Effector memory CD8-positive, alpha-beta T cell (primary cell): Measurements from ENCODE around the gene OGA.

Source experiments
- ATAC-seq: fragments of 150-1000 bp; cut with Tn5 transposase; replicated peaks from 2 replicates; pipeline ENCODE4 v1.10.0; 2021; ENCODE audit warnings: mild to moderate bottlenecking, moderate library complexity
- DNase-seq, 3 experiments: peaks; one replicate each; pipeline ENCODE4 v3.0.0; 2021
- H3K27ac Mint-ChIP-seq, 2 donors: one replicate each; pipeline ENCODE4 v1.8.0; 2022; ENCODE audit warnings: mild to moderate bottlenecking in 2 of 2, mixed read lengths in 2 of 2, moderate library complexity in 2 of 2
- H3K27me3 Mint-ChIP-seq, 2 donors: one replicate each; pipeline ENCODE4 v1.8.0; 2022; ENCODE audit warnings: mixed read lengths in 2 of 2
- H3K36me3 Mint-ChIP-seq: one replicate; pipeline ENCODE4 v1.8.0; 2022; ENCODE audit warnings: mild to moderate bottlenecking, moderate library complexity, mixed read lengths; ENCODE audit not compliant: insufficient read depth
- H3K4me1 Mint-ChIP-seq, 2 donors: one replicate each; pipeline ENCODE4 v1.8.0; 2022; ENCODE audit warnings: low read depth in 2 of 2, mixed read lengths in 2 of 2
- H3K4me3 Mint-ChIP-seq, 2 donors: one replicate each; pipeline ENCODE4 v1.8.0; 2022; ENCODE audit warnings: mild to moderate bottlenecking in 2 of 2, mixed read lengths in 2 of 2, moderate library complexity in 2 of 2
- H3K9me3 Mint-ChIP-seq, 2 donors: one replicate each; pipeline ENCODE4 v1.8.0; 2022; ENCODE audit warnings: mixed read lengths in 2 of 2
- total RNA-seq, 9 experiments: gene quantifications; one replicate each; lab custom pipeline; 2026; lab: John Stamatoyannopoulos, UW

Gene OGA
- total RNA-seq = 229 to 667 (median 453) reads per million in 9 experiments

GRCh38 chr10:101818119-101818871, at the start of gene OGA:
Gene OGA, minus strand, starts transcription at chr10:101818444. Its CDS starts 422 bp downstream, at chr10:101818022.
- ATAC-seq = peak; percentile 90
- Mint-ChIP-seq H3K27me3 (no peaks in the 10 kb centered on the region), H3K4me1 (peaks cover 30 to 46% of the 10 kb centered on the region in 2 donors), H3K9me3 (no peaks in the 10 kb centered on the region), H3K4me3 (peak within 1 kb of the TSS; percentile 88 to 98), H3K36me3 (peaks cover 34% of the 10 kb centered on the region), H3K27ac (peak within 1 kb of the TSS; percentile 95 to 98)
- DNase-seq = peak; percentile 95 to 97 (median 96)

GRCh38 chr10:101867931-101868330, 49.7 kb upstream of the OGA start:
- Mint-ChIP-seq H3K36me3 (peaks cover 12% of the 10 kb centered on the region), H3K9me3 (no peaks in the 10 kb centered on the region), H3K27me3 (no peaks in the 10 kb centered on the region), H3K4me3 (no peak overlapping the region), H3K4me1 (peaks cover 0 to 16% of the 10 kb centered on the region in 2 donors), H3K27ac (no peak overlapping the region)
- DNase-seq = no peak
- ATAC-seq = no peak

GRCh38 chr10:101859530-101859929, 41.3 kb upstream of the OGA start:
- peaks cover 10% of the 10 kb centered on the region for H3K36me3 Mint-ChIP-seq
- peak overlapping the region; percentile 65 to 78 for H3K27ac Mint-ChIP-seq

GRCh38 chr10:101858723-101859500, 40.7 kb upstream of the OGA start:
- H3K36me3 Mint-ChIP-seq = peaks cover 10% of the 10 kb centered on the region
- H3K4me3 Mint-ChIP-seq = peak overlapping the region; percentile 7 to 52
- peaks cover 8 to 28% of the 10 kb centered on the region in 2 donors for H3K4me1 Mint-ChIP-seq
- peak overlapping the region; percentile 65 to 78 for H3K27ac Mint-ChIP-seq
- no peaks in the 10 kb centered on the region for H3K27me3 Mint-ChIP-seq
- peaks cover 3 to 12% of the 10 kb centered on the region in 2 donors for H3K9me3 Mint-ChIP-seq
- DNase-seq = no peak
- ATAC-seq = peak; percentile 70

More at GRCh38 chr10:101859530-101859929, 41.3 kb upstream of the OGA start:
- ATAC-seq (no peak), DNase-seq (no peak)
- Mint-ChIP-seq H3K9me3 (peaks cover 3 to 12% of the 10 kb centered on the region in 2 donors), H3K27me3 (no peaks in the 10 kb centered on the region), H3K4me3 (peak overlapping the region in 1 of 2 donors; percentile 52), H3K4me1 (peaks cover 8 to 34% of the 10 kb centered on the region in 2 donors)

GRCh38 chr10:101857802-101858476, 39.7 kb upstream of the OGA start:
- H3K27me3 Mint-ChIP-seq = no peaks in the 10 kb centered on the region
- ATAC-seq (no peak), DNase-seq (no peak)
- H3K4me3 Mint-ChIP-seq = no peak overlapping the region
- peaks cover 3 to 12% of the 10 kb centered on the region in 2 donors for H3K9me3 Mint-ChIP-seq
- H3K4me1 Mint-ChIP-seq = peaks cover 8 to 26% of the 10 kb centered on the region in 2 donors
- peak overlapping the region; percentile 65 to 78 for H3K27ac Mint-ChIP-seq
- peaks cover 10% of the 10 kb centered on the region for H3K36me3 Mint-ChIP-seq

- peaks cover 3 to 12% of the 10 kb centered on the region in 2 donors for H3K9me3 Mint-ChIP-seq
- peaks cover 5% of the 10 kb centered on the region for H3K36me3 Mint-ChIP-seq
- DNase-seq (no peak), ATAC-seq (no peak)
- H3K4me3 Mint-ChIP-seq = no peak overlapping the region
- H3K4me1 Mint-ChIP-seq = peaks cover 8 to 26% of the 10 kb centered on the region in 2 donors
- no peak overlapping the region for H3K27ac Mint-ChIP-seq
- H3K27me3 Mint-ChIP-seq = no peaks in the 10 kb centered on the region
Measured at GRCh38 chr10:101856626-101857025, 38.4 kb upstream of the OGA start.

- no peak for ATAC-seq
- no peak for DNase-seq
- Mint-ChIP-seq H3K27me3 (no peaks in the 10 kb centered on the region), H3K4me3 (no peak overlapping the region), H3K27ac (no peak overlapping the region), H3K36me3 (peaks cover 11% of the 10 kb centered on the region), H3K4me1 (no peaks in the 10 kb centered on the region), H3K9me3 (no peaks in the 10 kb centered on the region)
Measured at GRCh38 chr10:101851411-101852116, 33.3 kb upstream of the OGA start.

GRCh38 chr10:101850749-101851148, 32.5 kb upstream of the OGA start:
- peak overlapping the region in 1 of 2 donors; percentile 64 for H3K27ac Mint-ChIP-seq
- H3K4me1 Mint-ChIP-seq = no peaks in the 10 kb centered on the region
- DNase-seq (no peak), ATAC-seq (no peak)
- no peaks in the 10 kb centered on the region for H3K9me3 Mint-ChIP-seq
- H3K4me3 Mint-ChIP-seq = no peak overlapping the region
- H3K36me3 Mint-ChIP-seq = peaks cover 14% of the 10 kb centered on the region
- H3K27me3 Mint-ChIP-seq = no peaks in the 10 kb centered on the region

- DNase-seq (no peak), ATAC-seq (no peak)
- Mint-ChIP-seq H3K27me3 (no peaks in the 10 kb centered on the region), H3K36me3 (peaks cover 27% of the 10 kb centered on the region), H3K27ac (no peak overlapping the region), H3K4me3 (no peak overlapping the region), H3K9me3 (no peaks in the 10 kb centered on the region), H3K4me1 (peaks cover 8 to 11% of the 10 kb centered on the region in 2 donors)
Measured at GRCh38 chr10:101848894-101849351, 30.7 kb upstream of the OGA start.

- no peaks in the 10 kb centered on the region for H3K27me3 Mint-ChIP-seq
- DNase-seq = no peak
- H3K9me3 Mint-ChIP-seq = no peaks in the 10 kb centered on the region
- H3K4me1 Mint-ChIP-seq = peaks cover 8 to 14% of the 10 kb centered on the region in 2 donors
- no peak overlapping the region for H3K4me3 Mint-ChIP-seq
- no peak for ATAC-seq
- peaks cover 27% of the 10 kb centered on the region for H3K36me3 Mint-ChIP-seq
- H3K27ac Mint-ChIP-seq = peak overlapping the region in 1 of 2 donors; percentile 30
Measured at GRCh38 chr10:101848408-101848807, 30.2 kb upstream of the OGA start.

- peaks cover 26% of the 10 kb centered on the region for H3K36me3 Mint-ChIP-seq
- no peak for ATAC-seq
- H3K9me3 Mint-ChIP-seq = no peaks in the 10 kb centered on the region
- H3K27me3 Mint-ChIP-seq = no peaks in the 10 kb centered on the region
- H3K4me1 Mint-ChIP-seq = peaks cover 26 to 27% of the 10 kb centered on the region in 2 donors
- no peak for DNase-seq
- no peak overlapping the region for H3K27ac Mint-ChIP-seq
- no peak overlapping the region for H3K4me3 Mint-ChIP-seq
Measured at GRCh38 chr10:101845893-101846292, 27.6 kb upstream of the OGA start.

GRCh38 chr10:101843032-101844021, 25.1 kb upstream of the OGA start, which contains the start of gene KCNIP2:
Gene KCNIP2, minus strand, starts transcription at chr10:101843800. Its CDS starts 232 bp downstream, at chr10:101843568.
- H3K27ac Mint-ChIP-seq = peak within 1 kb of the TSS in 1 of 2 donors; percentile 73
- peak; percentile 58 for ATAC-seq
- H3K27me3 Mint-ChIP-seq = no peaks in the 10 kb centered on the region
- peak within 1 kb of the TSS; percentile 72 to 77 for H3K4me3 Mint-ChIP-seq
- DNase-seq = peak; percentile 49 to 57 (median 51)
- H3K9me3 Mint-ChIP-seq = no peaks in the 10 kb centered on the region
- peaks cover 26% of the 10 kb centered on the region for H3K36me3 Mint-ChIP-seq
- peaks cover 40 to 42% of the 10 kb centered on the region in 2 donors for H3K4me1 Mint-ChIP-seq
